Adrenal gland (tissue), 12 donors: Measurements from ENCODE around the gene SMYD2. TPM values are rescaled to one million over a fixed set of nuclear protein-coding genes. Genes with fewer than 3 reads are reported as not detected.
A peak's percentile ranks its signal among the peaks of the same experiment; 100 is the strongest.

Experiments used
- DNase-seq, 7 donors: peaks; one replicate each; pipeline ENCODE4 v3.0.0-alpha.2; 2019 to 2020
- H3K27ac ChIP-seq, 5 donors: fragments of 200-600 bp; sonication (generic) in 4 of 5; 1 replicate in 3 of 5; 2 replicates in 2 of 5; pipeline versions ENCODE4 v1.5.1 to v1.8.0; 2016 to 2020; ENCODE audit warnings: mild to moderate bottlenecking in 1 of 5
- H3K27me3 ChIP-seq: fragments of 200-600 bp; 2 replicates; pipeline ENCODE4 v1.8.0; 2021
- H3K36me3 ChIP-seq, 2 donors: fragments of 200-600 bp; replicated peaks in 1 of 2; 1 replicate in 1 of 2; 2 replicates in 1 of 2; pipeline versions ENCODE4 v1.5.1 to v1.8.0; 2018 to 2022
- H3K4me1 ChIP-seq, 2 donors: fragments of 200-600 bp; replicated peaks in 1 of 2; 1 replicate in 1 of 2; 2 replicates in 1 of 2; pipeline versions ENCODE4 v1.5.1 to v1.8.0; 2018 to 2021
- H3K4me3 ChIP-seq, 4 donors: fragments of 200-600 bp; sonication (generic) in 3 of 4; one replicate each; pipeline ENCODE4 v1.5.1; 2016 to 2018
- H3K9me3 ChIP-seq, 3 donors: fragments of 200-600 bp; sonication (generic) in 1 of 3; replicated peaks in 1 of 3; 1 replicate in 2 of 3; 2 replicates in 1 of 3; pipeline versions ENCODE4 v1.5.1 to v1.8.0; 2016 to 2021
- CTCF ChIP-seq, 6 experiments: fragments of 450-650 bp in 4 of 6; fragments of 200-600 bp in 2 of 6; sonication (generic) in 1 of 6; IDR thresholded peaks; 1 replicate in 5 of 6; 2 replicates in 1 of 6; pipeline versions ENCODE4 v1.5.1 to v1.8.0; 2016 to 2021; ENCODE audit warnings: antibody characterized with exemption in 6 of 6, mild to moderate bottlenecking in 2 of 6, moderate library complexity in 1 of 6
- POLR2A ChIP-seq, 2 donors: fragments of 450-650 bp; IDR thresholded peaks; one replicate each; pipeline ENCODE4 v1.6.1; 2017; ENCODE audit warnings: antibody characterized with exemption in 2 of 2, mild to moderate bottlenecking in 2 of 2, moderate library complexity in 1 of 2
- WGBS, 4 donors: extraction: QIAGEN DNeasy Blood & Tissue Kit in 2 of 4; methylation state at CpG; one replicate each; pipeline versions ENCODE4 v1.1.5 to v1.1.7; 2013 to 2017; 5-methylcytosine and 5-hydroxymethylcytosine counted together
- intact Hi-C, 2 donors: fragments of 100-400 bp; cut with DNase I; formaldehyde crosslinking; loops; one replicate each; pipeline versions ENCODE4 v1.14.1 to v1.15.0; 2022 to 2023
- polyA plus RNA-seq, 3 donors: library from polyadenylated mRNA; stranded (reverse); fragments of 200-250 nt in 2 of 3; fragments of 350-450 nt in 1 of 3; fragmentation: Illumina TruSeq in 1 of 3; extraction: RNeasy Lipid Tissue Mini Kit (QIAGEN cat#74804) in 1 of 3; gene quantifications; one replicate each; pipeline ENCODE4 v1.2.3, GENCODE V29; 2013 to 2014
- total RNA-seq, 9 donors: library from RNA; depleted of rRNA in 4 of 9; stranded (reverse); fragments of >200 nt in 4 of 9; fragments of 120-200 nt in 1 of 9; fragmentation: NEBNext Ultra II Directional in 1 of 9; extraction: Animal tissue kit (Norgen Biotek cat#: 25700) in 1 of 9; gene quantifications; one replicate each; pipeline versions ENCODE4 v1.1.0 to v1.2.4, GENCODE V29; 2013 to 2023
- donor health status: healthy with polysubstance abuse.
- donor health status: Bipolar disorder and iron deficiency.
- donor health status: DM: yes; HTN: yes; CAD: no.
- donor health status: DM: no; HTN: no; CAD: no.
- donor health status: DM: no; HTN: no; CAD: no.
- donor health status: DM: yes; HTN: yes; CAD: no.

Gene SMYD2
- total and polyA plus RNA-seq, 12 donors: 11.4 to 67.9 (median 23.2) TPM

GRCh38 chr1:214306269-214306668 lies 25.3 kb downstream of the SMYD2 start:
- Histone ChIP-seq H3K4me1 (no peaks in the 10 kb centered on the region), H3K27me3 (no peaks in the 10 kb centered on the region), H3K36me3 (no peaks in the 10 kb centered on the region), H3K27ac (no peak overlapping the region), H3K4me3 (no peak overlapping the region), H3K9me3 (no peaks in the 10 kb centered on the region)
- no peak for TF ChIP-seq CTCF (IDR thresholded peaks at IDR 0.05)
- no peak for TF ChIP-seq POLR2A (IDR thresholded peaks at IDR 0.05)
- DNase-seq: no peak
- 83 to 97% (median 88%) methylated on average over 6 of the region's 6 CpGs for WGBS, 4 donors
- intact Hi-C loops: no loop called here

- intact Hi-C loops: no loop called here
- peaks cover 0 to 4% of the 10 kb centered on the region in 2 donors for H3K4me1 ChIP-seq
- no peak for DNase-seq
- TF ChIP-seq CTCF (IDR thresholded peaks at IDR 0.05) (no peak), POLR2A (IDR thresholded peaks at IDR 0.05) (no peak)
- no peaks in the 10 kb centered on the region for H3K36me3 ChIP-seq
- H3K27ac ChIP-seq: no peak overlapping the region
- H3K9me3 ChIP-seq: no peaks in the 10 kb centered on the region
- H3K27me3 ChIP-seq: no peaks in the 10 kb centered on the region
- no peak overlapping the region for H3K4me3 ChIP-seq
- WGBS, 4 donors: 52 to 74% (median 66%) methylated on average over 3 of the region's 3 CpGs
Observed at GRCh38 chr1:214310010-214310409, 29.1 kb downstream of the SMYD2 start.

- TF ChIP-seq POLR2A (IDR thresholded peaks at IDR 0.05) (no peak), CTCF (IDR thresholded peaks at IDR 0.05) (no peak)
- Histone ChIP-seq H3K4me3 (no peak overlapping the region), H3K27ac (no peak overlapping the region), H3K4me1 (peaks cover 0 to 4% of the 10 kb centered on the region in 2 donors), H3K36me3 (no peaks in the 10 kb centered on the region), H3K27me3 (no peaks in the 10 kb centered on the region), H3K9me3 (no peaks in the 10 kb centered on the region)
- intact Hi-C loops: no loop called here
- no peak for DNase-seq
- 73 to 84% (median 77%) methylated on average over 11 of the region's 11 CpGs for WGBS, 4 donors
Observed at GRCh38 chr1:214310777-214311690, 30.1 kb downstream of the SMYD2 start.

GRCh38 chr1:214312530-214313051 lies 31.6 kb downstream of the SMYD2 start:
- 60 to 69% (median 66%) methylated on average over 8 to 10 of the region's 10 CpGs for whole genome bisulfite sequencing, 4 donors
- peak overlapping the region in 1 of 5 donors; percentile 19 for H3K27ac ChIP-seq
- no peak overlapping the region for H3K4me3 ChIP-seq
- no peak for TF ChIP-seq CTCF (IDR thresholded peaks at IDR 0.05)
- TF ChIP-seq POLR2A (IDR thresholded peaks at IDR 0.05): no peak
- no peaks in the 10 kb centered on the region for H3K36me3 ChIP-seq
- H3K4me1 ChIP-seq: peaks cover 0 to 4% of the 10 kb centered on the region in 2 donors
- intact Hi-C loops: no loop called here
- peak in 4 of 7 donors; percentile 36 to 57 (median 44) for DNase-seq
- no peaks in the 10 kb centered on the region for H3K9me3 ChIP-seq
- H3K27me3 ChIP-seq: no peaks in the 10 kb centered on the region
